Skeletal muscle satellite cell (primary cell): ENCODE results near the gene LIPG.
"Not testable (repeated sequence)": the region's sequence is repeated elsewhere in the genome, so short reads cannot be mapped to it uniquely, and the experiment has no call there.

ENCODE experiments used
- H3K27me3 ChIP-seq: 2 replicates; pipeline ENCODE4 v1.7.0; 2013; ENCODE audit warnings: low read length; ENCODE audit not compliant: control insufficient read depth, insufficient read depth
- H3K36me3 ChIP-seq: 2 replicates; pipeline ENCODE4 v1.7.0; 2013; ENCODE audit warnings: mild to moderate bottlenecking, control low read depth, low read length; ENCODE audit not compliant: insufficient read depth
- H3K4me1 ChIP-seq: 2 replicates; pipeline ENCODE4 v1.7.0; 2013; ENCODE audit warnings: low read length; ENCODE audit not compliant: control insufficient read depth, insufficient read depth
- H3K4me2 ChIP-seq: 2 replicates; pipeline ENCODE4 v1.7.0; 2013; ENCODE audit warnings: mild to moderate bottlenecking, low read length
- H3K4me3 ChIP-seq: 2 replicates; pipeline ENCODE4 v1.7.0; 2013; ENCODE audit warnings: low read length
- H3K9ac ChIP-seq: 2 replicates; pipeline ENCODE4 v1.7.0; 2013; ENCODE audit warnings: mild to moderate bottlenecking, low read depth, low read length, moderate library complexity
- H3K9me3 ChIP-seq: replicated peaks from 2 replicates; pipeline ENCODE4 v1.7.0; 2013; ENCODE audit warnings: mild to moderate bottlenecking, control low read depth, low read length

Gene LIPG

GRCh38 chr18:49564518-49564834 lies 2.6 kb downstream of the LIPG start:
- Histone ChIP-seq H3K4me3 (no peak overlapping the region), H3K27me3 (peaks cover 33% of the 10 kb centered on the region)

DNA sequence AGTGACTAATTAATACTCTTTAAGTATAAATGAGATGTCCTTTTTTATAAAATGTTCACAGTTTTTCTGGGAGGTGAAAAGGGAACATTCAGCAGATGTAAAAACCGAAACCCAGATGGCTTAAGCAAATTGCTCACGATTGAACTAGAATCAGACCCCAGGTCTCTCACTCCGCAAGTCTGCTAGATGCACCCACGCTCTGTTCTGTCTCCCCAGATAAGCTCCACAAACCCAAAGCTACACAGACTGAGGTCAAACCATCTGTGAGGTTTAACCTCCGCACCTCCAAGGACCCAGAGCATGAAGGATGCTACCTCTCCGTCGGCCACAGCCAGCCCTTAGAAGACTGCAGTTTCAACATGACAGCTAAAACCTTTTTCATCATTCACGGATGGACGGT lies 3.2 kb downstream of the LIPG start:
- Histone ChIP-seq H3K27me3 (peaks cover 31% of the 10 kb centered on the region), H3K36me3 (no peaks in the 10 kb centered on the region), H3K9me3 (no peaks in the 10 kb centered on the region), H3K4me2 (peak overlapping the region; percentile 1), H3K4me3 (no peak overlapping the region), H3K4me1 (peaks cover 32% of the 10 kb centered on the region), H3K9ac (no peak overlapping the region)

More at GRCh38 chr18:49564518-49564834, 2.6 kb downstream of the LIPG start:
- Histone ChIP-seq H3K4me2 (no peak overlapping the region), H3K9ac (no peak overlapping the region), H3K9me3 (no peaks in the 10 kb centered on the region), H3K4me1 (peaks cover 32% of the 10 kb centered on the region), H3K36me3 (no peaks in the 10 kb centered on the region)

DNA sequence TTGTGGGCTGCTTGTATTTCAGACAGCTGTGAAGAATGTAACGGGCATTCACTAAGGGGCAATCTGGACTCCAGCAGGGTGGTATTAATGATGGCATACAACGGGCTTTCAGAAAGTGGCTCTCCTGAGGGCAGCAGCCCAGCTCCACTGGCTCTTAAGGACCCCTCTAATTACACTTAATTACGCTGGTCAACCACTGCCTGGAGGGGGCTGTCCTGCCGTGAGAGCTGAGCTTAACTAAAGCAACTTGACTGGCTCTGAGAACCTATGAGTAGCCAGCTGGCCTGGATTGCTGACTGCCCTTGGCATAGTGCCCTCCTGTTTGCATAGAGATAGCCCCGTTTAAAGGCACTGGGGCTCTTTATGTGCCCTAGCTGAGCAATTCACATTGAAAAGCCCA lies 3.8 kb downstream of the LIPG start:
- Histone ChIP-seq H3K9ac (no peak overlapping the region), H3K4me2 (peak overlapping the region; percentile 1), H3K4me1 (peaks cover 31% of the 10 kb centered on the region), H3K27me3 (peaks cover 26% of the 10 kb centered on the region), H3K9me3 (no peaks in the 10 kb centered on the region), H3K36me3 (no peaks in the 10 kb centered on the region), H3K4me3 (no peak overlapping the region)

- Histone ChIP-seq H3K9me3 (no peaks in the 10 kb centered on the region), H3K27me3 (peaks cover 19% of the 10 kb centered on the region), H3K9ac (no peak overlapping the region), H3K4me1 (peaks cover 24% of the 10 kb centered on the region), H3K4me2 (no peak overlapping the region), H3K4me3 (no peak overlapping the region), H3K36me3 (no peaks in the 10 kb centered on the region)
Observed at GRCh38 chr18:49566217-49566770, 4.4 kb downstream of the LIPG start.

DNA sequence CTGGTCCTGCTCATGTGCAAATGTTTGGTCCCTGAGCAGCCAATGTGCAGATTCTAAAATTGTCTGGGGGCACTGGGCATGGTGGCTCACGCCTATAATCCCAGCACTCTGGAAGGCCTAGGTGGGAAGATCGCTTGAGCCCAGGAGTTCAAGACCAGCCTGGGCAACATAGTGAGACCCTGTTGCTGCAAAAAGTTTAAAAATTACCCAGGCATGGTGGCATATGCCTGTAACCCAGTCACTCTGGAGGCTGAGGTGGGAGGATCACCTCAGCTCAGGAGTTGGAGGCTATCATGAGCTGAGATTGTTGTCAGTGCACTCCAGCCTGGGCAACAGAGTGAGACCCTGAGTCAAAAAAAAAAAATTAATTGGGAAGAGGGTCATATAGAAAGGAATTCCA lies 5.1 kb downstream of the LIPG start:
- peaks cover 17% of the 10 kb centered on the region for H3K4me1 ChIP-seq
- no peak overlapping the region for H3K4me2 ChIP-seq
- H3K4me3 ChIP-seq, result no peak overlapping the region
- no peaks in the 10 kb centered on the region for H3K9me3 ChIP-seq
- H3K9ac ChIP-seq, result no peak overlapping the region
- H3K36me3 ChIP-seq, result no peaks in the 10 kb centered on the region
- peaks cover 12% of the 10 kb centered on the region for H3K27me3 ChIP-seq

- no peak overlapping the region for H3K9ac ChIP-seq
- no peaks in the 10 kb centered on the region for H3K36me3 ChIP-seq
- H3K4me3 ChIP-seq, result no peak overlapping the region
- H3K9me3 ChIP-seq, result no peaks in the 10 kb centered on the region
- no peaks in the 10 kb centered on the region for H3K4me1 ChIP-seq
- no peak overlapping the region for H3K4me2 ChIP-seq
- peaks cover 7% of the 10 kb centered on the region for H3K27me3 ChIP-seq
Observed at GRCh38 chr18:49569724-49570123, 7.9 kb downstream of the LIPG start.

- Histone ChIP-seq H3K4me2 (no peak overlapping the region), H3K9me3 (no peaks in the 10 kb centered on the region), H3K36me3 (no peaks in the 10 kb centered on the region), H3K4me1 (no peaks in the 10 kb centered on the region), H3K27me3 (no peaks in the 10 kb centered on the region), H3K4me3 (no peak overlapping the region), H3K9ac (no peak overlapping the region)
Observed at GRCh38 chr18:49570836-49571235, 9.0 kb downstream of the LIPG start.

GRCh38 chr18:49572611-49573345 lies 10.9 kb downstream of the LIPG start:
- Histone ChIP-seq H3K4me1 (no peaks in the 10 kb centered on the region), H3K4me2 (no peak overlapping the region), H3K9ac (no peak overlapping the region), H3K27me3 (no peaks in the 10 kb centered on the region), H3K4me3 (no peak overlapping the region), H3K36me3 (no peaks in the 10 kb centered on the region), H3K9me3 (no peaks in the 10 kb centered on the region)

GRCh38 chr18:49573835-49574234 lies 12.0 kb downstream of the LIPG start:
- no peaks in the 10 kb centered on the region for H3K9me3 ChIP-seq
- no peak overlapping the region for H3K9ac ChIP-seq
- no peaks in the 10 kb centered on the region for H3K4me1 ChIP-seq
- no peaks in the 10 kb centered on the region for H3K27me3 ChIP-seq
- H3K4me2 ChIP-seq, result no peak overlapping the region
- no peaks in the 10 kb centered on the region for H3K36me3 ChIP-seq
- H3K4me3 ChIP-seq, result no peak overlapping the region

GRCh38 chr18:49579041-49579440 lies 17.2 kb downstream of the LIPG start:
- not testable (repeated sequence) for H3K27me3 ChIP-seq, H3K4me3 ChIP-seq, H3K9ac ChIP-seq, H3K36me3 ChIP-seq, H3K4me1 ChIP-seq, H3K9me3 ChIP-seq, H3K4me2 ChIP-seq

GRCh38 chr18:49579583-49579982 lies 17.7 kb downstream of the LIPG start:
- H3K4me1 ChIP-seq, H3K9me3 ChIP-seq, H3K36me3 ChIP-seq, H3K4me2 ChIP-seq, H3K4me3 ChIP-seq, H3K9ac ChIP-seq, H3K27me3 ChIP-seq: not testable (repeated sequence)

GRCh38 chr18:49580279-49580678 lies 18.4 kb downstream of the LIPG start:
- no peaks in the 10 kb centered on the region for H3K27me3 ChIP-seq
- H3K36me3 ChIP-seq, result no peaks in the 10 kb centered on the region
- H3K4me2 ChIP-seq, result no peak overlapping the region
- H3K4me1 ChIP-seq, result peaks cover 5% of the 10 kb centered on the region
- no peaks in the 10 kb centered on the region for H3K9me3 ChIP-seq
- no peak overlapping the region for H3K4me3 ChIP-seq
- H3K9ac ChIP-seq, result no peak overlapping the region
